HepG2 (cell line): ENCODE measurements around the gene TBC1D26. TPM values are rescaled to one million over a fixed set of nuclear protein-coding genes. Genes with fewer than 3 reads are reported as not detected.
"Not testable (repeated sequence)": the region's sequence is repeated elsewhere in the genome, so short reads cannot be mapped to it uniquely, and the experiment has no call there.

Source experiments
- ATAC-seq: fragments of 200-7000 bp; cut with Tn5 transposase; 3 replicates; pipeline ENCODE4 v1.9.1; 2020; ENCODE audit warnings: mild to moderate bottlenecking, moderate library complexity
- BruUV-seq: library from RNA; stranded (reverse); fragments of 400-500 nt; replicated peaks from 2 replicates; lab custom pipeline; 2021; lab: Mats Ljungman, UMichigan
- CTCF ChIA-PET: fragments of 300-600 bp; formaldehyde crosslinking; extraction: SDS; loops from one replicate; lab custom pipeline; 2021; ENCODE audit warnings: low total read pairs, inconsistent platforms, low intra/inter-chr PET ratio; lab: Yijun Ruan, JAX
- POLR2A ChIA-PET: fragments of 350-600 bp; sonication (Branson Sonifier 250); formaldehyde crosslinking; loops from one replicate; lab custom pipeline; 2020; ENCODE audit warnings: antibody characterized with exemption, inconsistent platforms; lab: Yijun Ruan, JAX
- DNase-seq: peaks from one replicate; pipeline ENCODE4 v3.0.0-alpha.2; 2015; ENCODE audit warnings: low spot score
- FAIRE-seq: peaks from 3 replicates; lab custom pipeline; 2011; peaks lifted over from hg19 to GRCh38; lab: Jason Lieb, UNC
- H2AFZ ChIP-seq: one replicate; pipeline ENCODE4 v1.6.1; 2011; ENCODE audit warnings: low read length, inconsistent platforms
- H3K27ac ChIP-seq: fragments of 300-600 bp; 3 replicates; pipeline ENCODE4 v1.8.0; 2011; ENCODE audit warnings: mixed run types, mild to moderate bottlenecking, mixed read lengths, low read length, inconsistent platforms; ENCODE audit not compliant: insufficient read depth; ENCODE audit errors: extremely low read length
- H3K27me3 ChIP-seq, 2 experiments: fragments of 200-600 bp in 1 of 2; 2 replicates in 1 of 2; 3 replicates in 1 of 2; pipeline versions ENCODE4 v1.6.0 to v1.8.0; 2011; ENCODE audit warnings: low read length in 2 of 2, mild to moderate bottlenecking in 2 of 2, moderate library complexity in 2 of 2, inconsistent platforms in 1 of 2; ENCODE audit not compliant: insufficient read depth in 2 of 2, control insufficient read depth in 1 of 2
- H3K36me3 ChIP-seq, 2 experiments: fragments of 200-600 bp in 1 of 2; replicated peaks in 1 of 2; 2 replicates in 1 of 2; 3 replicates in 1 of 2; pipeline versions ENCODE4 v1.5.1 to v1.8.0; 2011; ENCODE audit warnings: low read length in 2 of 2, inconsistent platforms in 1 of 2; ENCODE audit not compliant: insufficient read depth in 2 of 2, control insufficient read depth in 1 of 2
- H3K4me1 ChIP-seq: 2 replicates; pipeline ENCODE4 v1.5.1; 2012; ENCODE audit warnings: low read length, inconsistent platforms; ENCODE audit not compliant: insufficient read depth
- H3K4me2 ChIP-seq: 2 replicates; pipeline ENCODE4 v1.6.0; 2011; ENCODE audit warnings: low read depth, low read length, inconsistent platforms
- H3K4me3 ChIP-seq, 3 experiments: fragments of 200-600 bp in 1 of 3; sonication (generic), shearing (Covaris generic) in 1 of 3; replicated peaks in 1 of 3; 2 replicates each; pipeline ENCODE4 v1.5.1; 2011 to 2016; ENCODE audit warnings: low read length in 3 of 3, inconsistent platforms in 2 of 3, low read depth in 2 of 3, mild to moderate bottlenecking in 2 of 3, control low read depth in 1 of 3, mixed read lengths in 1 of 3; ENCODE audit not compliant: insufficient read depth in 1 of 3
- H3K79me2 ChIP-seq: one replicate; pipeline ENCODE4 v1.6.1; 2011; ENCODE audit warnings: low read length, inconsistent platforms; ENCODE audit not compliant: insufficient read depth
- H3K9ac ChIP-seq: 2 replicates; pipeline ENCODE4 v1.6.0; 2011; ENCODE audit warnings: mild to moderate bottlenecking, low read depth, low read length, inconsistent platforms; ENCODE audit not compliant: insufficient read depth
- H3K9me3 ChIP-seq: 2 replicates; pipeline ENCODE4 v1.5.1; 2012; ENCODE audit warnings: mild to moderate bottlenecking, low read length
- H4K20me1 ChIP-seq: 2 replicates; pipeline ENCODE4 v1.6.0; 2011; ENCODE audit warnings: inconsistent platforms, mild to moderate bottlenecking, low read length, moderate library complexity; ENCODE audit not compliant: insufficient read depth
- ZNF274 ChIP-seq: sonication (generic); formaldehyde crosslinking; IDR thresholded peaks from 2 replicates; pipeline ENCODE4 v1.5.1; 2020; ENCODE audit warnings: mild to moderate bottlenecking, missing genetic modification reagents
- WGBS: methylation state at CpG from one replicate; pipeline ENCODE4 v1.1.6; 2017; ENCODE audit warnings: low lambda C conversion rate; 5-methylcytosine and 5-hydroxymethylcytosine counted together
- in situ Hi-C: cut with HindIII; loops from 2 replicates; pipeline ENCODE4 v1.10.0; 2017; ENCODE audit warnings: low pct_unique_long_range_greater_than_20kb; ENCODE audit not compliant: extremely low pct_ligation_motif_present
- intact Hi-C: fragments of 100-400 bp; cut with micrococcal nuclease; formaldehyde crosslinking; loops from one replicate; pipeline ENCODE4 v1.10.0; 2022; ENCODE audit not compliant: unreplicated experiment
- polyA plus RNA-seq, 8 experiments: library from polyadenylated mRNA; depleted of rRNA in 3 of 8; stranded (reverse) in 7 of 8; unstranded in 1 of 8; fragments of >200 nt; fragmentation: Illumina TruSeq in 4 of 8; extraction: Trizol in 4 of 8; gene quantifications; 2 replicates each; pipeline versions ENCODE4 v1.2.1 to v1.2.3, GENCODE V29; 2011 to 2016; ENCODE audit warnings: low read depth in 4 of 8, missing spikeins in 1 of 8, mixed read lengths in 1 of 8; ENCODE audit not compliant: insufficient read depth in 1 of 8
- total RNA-seq, 5 experiments: library from RNA; depleted of rRNA; stranded (reverse); fragments of >200 nt; fragmentation: Illumina TruSeq; extraction: Trizol; gene quantifications; 2 replicates each; pipeline ENCODE4 v1.2.3, GENCODE V29; 2016; ENCODE audit warnings: low read depth in 1 of 5

Gene TBC1D26
- total and polyA plus RNA-seq, 2 of the 13 experiments (the other 11 are each of a cell fraction or from before 2014, with no cell fraction given): 0.33 TPM; not detected in 1

DNA sequence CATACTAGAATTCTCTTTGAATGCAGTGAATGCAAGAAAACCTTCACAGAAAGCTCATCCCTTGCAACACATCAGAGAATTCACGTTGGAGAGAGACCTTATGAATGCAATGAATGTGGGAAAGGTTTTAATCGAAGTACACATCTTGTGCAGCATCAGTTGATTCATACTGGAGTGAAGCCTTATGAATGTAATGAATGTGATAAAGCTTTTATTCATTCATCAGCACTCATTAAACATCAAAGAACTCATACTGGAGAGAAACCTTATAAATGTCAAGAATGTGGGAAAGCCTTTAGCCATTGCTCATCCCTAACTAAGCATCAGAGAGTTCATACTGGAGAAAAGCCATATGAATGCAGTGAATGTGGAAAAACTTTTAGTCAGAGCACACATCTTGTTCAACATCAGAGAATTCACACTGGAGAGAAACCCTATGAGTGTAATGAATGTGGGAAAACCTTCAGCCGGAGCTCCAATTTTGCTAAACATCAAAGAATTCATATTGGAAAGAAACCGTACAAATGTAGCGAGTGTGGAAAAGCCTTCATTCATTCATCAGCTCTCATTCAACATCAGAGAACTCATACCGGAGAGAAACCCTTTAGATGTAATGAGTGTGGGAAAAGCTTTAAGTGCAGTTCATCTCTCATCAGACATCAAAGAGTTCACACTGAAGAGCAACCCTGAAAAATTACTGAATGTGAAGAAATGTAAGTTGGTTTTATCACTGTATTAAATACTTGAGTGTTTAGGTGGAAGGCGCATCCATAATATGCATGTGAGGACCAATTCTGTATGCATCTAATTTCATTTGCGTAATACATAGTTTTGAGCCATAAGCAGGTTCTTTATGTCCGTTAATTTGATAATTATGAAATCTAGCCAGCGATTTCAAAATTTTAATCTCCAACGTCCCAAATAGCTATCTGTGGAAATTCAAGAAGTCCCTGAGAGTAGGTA is 15.2 kb upstream of the TBC1D26 start:
- in situ Hi-C loops, H4K20me1 ChIP-seq, ATAC-seq, H3K9ac ChIP-seq, H3K36me3 ChIP-seq, H3K27me3 ChIP-seq, DNase-seq, BruUV-seq, H3K4me1 ChIP-seq, H3K4me3 ChIP-seq, FAIRE-seq, H3K79me2 ChIP-seq, H3K27ac ChIP-seq, H2AFZ ChIP-seq, H3K4me2 ChIP-seq, CTCF ChIA-PET, intact Hi-C loops, POLR2A ChIA-PET: not testable (repeated sequence)
- H3K9me3 ChIP-seq: peaks cover 39% of the 10 kb centered on the region
- TF ChIP-seq ZNF274 (CRISPR knock-in tag): peak; percentile 86; the same call in 1 of the 2 replicates
- 97% methylated on average over 11 of the region's 11 CpGs for WGBS

DNA sequence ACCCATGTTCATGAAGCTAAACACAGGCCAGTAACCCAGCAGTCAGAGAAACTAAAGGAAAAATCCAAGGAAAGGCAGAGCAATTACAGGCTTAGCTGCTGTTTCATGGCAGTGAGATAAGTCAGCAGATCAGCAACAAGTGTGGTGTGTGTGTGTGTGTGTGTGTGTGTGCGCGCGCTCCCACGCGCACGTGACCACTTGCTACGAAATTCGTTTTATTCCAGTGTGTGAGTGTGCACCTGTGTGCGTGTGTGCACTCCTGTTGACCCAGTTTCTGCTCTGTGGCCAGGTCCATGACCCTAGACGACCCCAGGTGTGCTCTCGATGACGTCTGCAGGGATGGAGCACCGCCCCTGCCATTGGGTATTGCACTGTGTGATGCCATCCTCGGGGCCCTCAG is 1.5 kb upstream of the TBC1D26 start:
- H3K27me3 ChIP-seq, BruUV-seq, CTCF ChIA-PET, FAIRE-seq, ATAC-seq, H3K27ac ChIP-seq, H3K4me1 ChIP-seq, H3K9ac ChIP-seq, H3K9me3 ChIP-seq, in situ Hi-C loops, POLR2A ChIA-PET, intact Hi-C loops, H3K4me2 ChIP-seq, H3K36me3 ChIP-seq, H4K20me1 ChIP-seq, DNase-seq, H3K4me3 ChIP-seq, H3K79me2 ChIP-seq, H2AFZ ChIP-seq: not testable (repeated sequence)
- WGBS: 19% methylated on average over 4 of the region's 14 CpGs

DNA sequence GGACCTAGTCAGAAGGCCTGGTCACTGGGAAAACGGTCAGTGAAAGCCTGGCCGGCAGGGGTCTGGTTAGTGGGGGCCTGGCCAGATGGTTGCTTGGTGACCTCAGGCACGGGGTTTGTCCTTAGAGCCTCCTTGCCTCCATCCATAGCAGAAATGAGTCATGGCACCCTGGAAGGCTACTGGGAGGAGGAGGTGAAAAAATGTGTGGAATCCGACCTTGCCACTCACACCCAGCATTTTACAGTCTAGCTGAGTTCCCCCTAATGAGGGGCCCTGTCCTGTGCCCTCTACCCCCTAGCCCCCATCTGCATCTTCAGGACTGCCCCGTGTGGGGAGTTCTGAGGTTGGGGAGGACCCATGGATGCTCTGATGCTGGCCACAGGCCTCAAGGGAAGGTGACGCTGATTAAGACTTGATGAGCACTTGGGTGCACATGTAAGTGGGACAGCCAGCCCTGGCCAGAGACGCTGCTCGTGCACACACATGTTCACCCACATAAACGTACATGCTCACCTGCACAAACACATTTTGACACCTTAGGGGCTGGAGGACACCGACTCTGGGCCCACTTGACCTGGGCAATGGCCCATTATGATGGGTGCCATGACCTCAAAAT is 1.2 kb downstream of the TBC1D26 start:
- DNase-seq, H4K20me1 ChIP-seq, POLR2A ChIA-PET, H3K4me1 ChIP-seq, ATAC-seq, H3K4me3 ChIP-seq, H3K9me3 ChIP-seq, H3K4me2 ChIP-seq, H3K27me3 ChIP-seq, H3K79me2 ChIP-seq, intact Hi-C loops, H3K9ac ChIP-seq, CTCF ChIA-PET, H3K36me3 ChIP-seq, H3K27ac ChIP-seq, BruUV-seq, FAIRE-seq, in situ Hi-C loops, H2AFZ ChIP-seq: not testable (repeated sequence)
- WGBS: 25% methylated on average over 4 of the region's 10 CpGs

DNA sequence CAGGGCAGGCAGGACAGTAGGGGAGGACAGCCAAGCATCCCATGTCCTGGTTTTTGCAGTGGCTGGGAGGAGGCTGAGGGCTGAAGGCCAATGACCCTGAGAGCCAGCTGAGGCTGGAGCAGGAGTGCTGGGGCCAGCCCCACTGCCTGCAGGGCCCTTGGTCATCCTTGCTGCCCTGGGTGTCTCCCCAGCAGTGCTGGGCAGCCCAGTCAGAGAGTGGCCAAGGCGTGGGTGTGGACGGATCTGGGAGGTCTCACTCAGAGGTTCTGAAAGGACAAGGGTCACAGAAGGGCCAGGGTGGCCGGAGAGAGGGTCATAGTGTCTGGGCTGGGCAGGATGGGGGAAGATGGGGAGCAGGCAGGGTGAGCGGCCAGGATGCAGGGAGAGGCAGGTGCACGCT is 4.5 kb downstream of the TBC1D26 start:
- H3K4me3 ChIP-seq, FAIRE-seq, H3K9me3 ChIP-seq, DNase-seq, H3K27me3 ChIP-seq, intact Hi-C loops, H4K20me1 ChIP-seq, H3K4me1 ChIP-seq, H2AFZ ChIP-seq, POLR2A ChIA-PET, ATAC-seq, H3K36me3 ChIP-seq, H3K9ac ChIP-seq, CTCF ChIA-PET, H3K4me2 ChIP-seq, in situ Hi-C loops, H3K27ac ChIP-seq, BruUV-seq, H3K79me2 ChIP-seq: not testable (repeated sequence)
- WGBS: 24% methylated on average over 5 of the region's 5 CpGs
